Right lobe of liver (tissue), 4 donors: Measurements from ENCODE around the gene SET.

Source experiments
- POLR2A ChIP-seq: fragments of 450-650 bp; IDR thresholded peaks from one replicate; pipeline ENCODE4 v1.6.1; 2017; ENCODE audit warnings: antibody characterized with exemption, mild to moderate bottlenecking
- TF ChIP-seq, protein P1 (sequence below), 4 donors: fragments of 200-600 bp in 3 of 4; fragments of 450-650 bp in 1 of 4; IDR thresholded peaks; one replicate each; pipeline versions ENCODE4 v1.5.1 to v1.8.0; 2016 to 2022; ENCODE audit warnings: antibody characterized with exemption in 4 of 4, mild to moderate bottlenecking in 2 of 4
- donor health status: DM: no; HTN: no; CAD: no.
- donor health status: DM: no; HTN: no; CAD: no.
- donor health status: DM: no; HTN: yes; CAD: no.

DNA sequence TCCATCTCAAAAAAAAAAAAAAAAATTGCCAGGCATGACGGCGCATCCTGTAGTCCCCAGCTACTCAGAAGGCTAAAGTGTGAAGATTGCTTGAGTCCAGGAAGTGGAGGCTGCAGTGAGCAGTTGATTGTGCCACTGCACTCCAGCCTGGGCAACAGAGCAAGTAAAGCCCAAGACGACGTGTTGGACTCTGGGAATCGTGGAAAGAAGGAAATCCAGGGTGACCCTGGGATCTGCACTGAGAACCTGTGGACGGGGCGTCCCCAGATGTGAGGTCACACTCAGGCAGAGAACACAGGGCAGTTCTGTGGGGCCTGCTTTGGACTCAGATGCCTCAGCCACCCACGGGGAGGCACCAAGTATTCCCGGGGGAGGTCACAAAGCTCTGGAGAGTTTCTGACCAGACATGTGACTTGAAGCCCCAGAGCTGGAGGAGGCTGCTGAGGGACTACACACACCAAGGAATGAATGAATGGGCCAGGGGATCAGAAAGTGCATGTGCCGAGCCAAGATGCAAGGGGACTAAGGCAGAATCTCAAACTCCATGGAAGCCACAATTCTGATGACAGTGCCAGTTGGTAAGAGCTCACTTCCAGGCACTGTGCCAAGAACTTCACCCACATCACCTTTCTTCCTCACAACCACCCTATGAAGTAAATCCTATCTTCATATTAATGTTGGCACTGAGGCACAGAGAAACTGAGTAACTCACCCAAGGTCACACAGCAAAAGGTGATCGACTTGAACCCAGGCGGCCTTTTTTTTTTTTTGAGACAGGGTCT lies 45.3 kb upstream of the SET start:
- TF ChIP-seq, protein P1, sequence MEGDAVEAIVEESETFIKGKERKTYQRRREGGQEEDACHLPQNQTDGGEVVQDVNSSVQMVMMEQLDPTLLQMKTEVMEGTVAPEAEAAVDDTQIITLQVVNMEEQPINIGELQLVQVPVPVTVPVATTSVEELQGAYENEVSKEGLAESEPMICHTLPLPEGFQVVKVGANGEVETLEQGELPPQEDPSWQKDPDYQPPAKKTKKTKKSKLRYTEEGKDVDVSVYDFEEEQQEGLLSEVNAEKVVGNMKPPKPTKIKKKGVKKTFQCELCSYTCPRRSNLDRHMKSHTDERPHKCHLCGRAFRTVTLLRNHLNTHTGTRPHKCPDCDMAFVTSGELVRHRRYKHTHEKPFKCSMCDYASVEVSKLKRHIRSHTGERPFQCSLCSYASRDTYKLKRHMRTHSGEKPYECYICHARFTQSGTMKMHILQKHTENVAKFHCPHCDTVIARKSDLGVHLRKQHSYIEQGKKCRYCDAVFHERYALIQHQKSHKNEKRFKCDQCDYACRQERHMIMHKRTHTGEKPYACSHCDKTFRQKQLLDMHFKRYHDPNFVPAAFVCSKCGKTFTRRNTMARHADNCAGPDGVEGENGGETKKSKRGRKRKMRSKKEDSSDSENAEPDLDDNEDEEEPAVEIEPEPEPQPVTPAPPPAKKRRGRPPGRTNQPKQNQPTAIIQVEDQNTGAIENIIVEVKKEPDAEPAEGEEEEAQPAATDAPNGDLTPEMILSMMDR (IDR thresholded peaks at IDR 0.05): no peak
- no peak for TF ChIP-seq POLR2A
